Vagina (tissue), 2 donors: ENCODE data around the gene FAM240B.

Source experiments
- POLR2AphosphoS5 ChIP-seq, 2 donors: sonication (generic); formaldehyde crosslinking; IDR thresholded peaks; one replicate each; pipeline ENCODE4 v1.9.0; 2017; ENCODE audit warnings: antibody characterized with exemption in 2 of 2, mild to moderate bottlenecking in 2 of 2, low read depth in 1 of 2; ENCODE audit not compliant: insufficient read depth in 1 of 2
- TF ChIP-seq, protein P1 (sequence below), 3 experiments: fragments of 450-650 bp in 2 of 3; fragments of 200-600 bp in 1 of 3; sonication (generic) in 1 of 3; IDR thresholded peaks; one replicate each; pipeline ENCODE4 v1.5.1; 2017 to 2019; ENCODE audit warnings: antibody characterized with exemption in 3 of 3, mild to moderate bottlenecking in 2 of 3, moderate library complexity in 2 of 3

DNA sequence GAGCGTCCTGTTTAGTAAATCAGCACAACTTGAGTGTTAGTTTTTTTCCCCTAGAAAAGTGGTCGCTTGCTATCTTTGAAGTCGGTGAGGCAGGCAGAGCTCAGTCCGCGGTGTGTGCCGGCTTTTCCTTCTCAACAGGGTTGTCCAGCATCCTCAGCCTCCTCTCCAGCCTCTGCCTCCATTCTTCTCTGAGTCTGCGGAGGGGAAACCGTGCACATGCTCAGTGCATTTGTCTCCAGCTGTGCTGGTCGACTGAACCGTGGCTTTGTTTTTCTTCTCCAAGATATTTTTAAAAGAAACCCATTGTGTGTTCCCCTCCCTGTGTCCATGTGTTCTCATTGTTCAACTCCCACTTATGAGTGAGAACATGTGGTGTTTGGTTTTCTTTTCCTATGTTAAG, 25.3 kb downstream of the FAM240B start:
- TF ChIP-seq, protein P1, sequence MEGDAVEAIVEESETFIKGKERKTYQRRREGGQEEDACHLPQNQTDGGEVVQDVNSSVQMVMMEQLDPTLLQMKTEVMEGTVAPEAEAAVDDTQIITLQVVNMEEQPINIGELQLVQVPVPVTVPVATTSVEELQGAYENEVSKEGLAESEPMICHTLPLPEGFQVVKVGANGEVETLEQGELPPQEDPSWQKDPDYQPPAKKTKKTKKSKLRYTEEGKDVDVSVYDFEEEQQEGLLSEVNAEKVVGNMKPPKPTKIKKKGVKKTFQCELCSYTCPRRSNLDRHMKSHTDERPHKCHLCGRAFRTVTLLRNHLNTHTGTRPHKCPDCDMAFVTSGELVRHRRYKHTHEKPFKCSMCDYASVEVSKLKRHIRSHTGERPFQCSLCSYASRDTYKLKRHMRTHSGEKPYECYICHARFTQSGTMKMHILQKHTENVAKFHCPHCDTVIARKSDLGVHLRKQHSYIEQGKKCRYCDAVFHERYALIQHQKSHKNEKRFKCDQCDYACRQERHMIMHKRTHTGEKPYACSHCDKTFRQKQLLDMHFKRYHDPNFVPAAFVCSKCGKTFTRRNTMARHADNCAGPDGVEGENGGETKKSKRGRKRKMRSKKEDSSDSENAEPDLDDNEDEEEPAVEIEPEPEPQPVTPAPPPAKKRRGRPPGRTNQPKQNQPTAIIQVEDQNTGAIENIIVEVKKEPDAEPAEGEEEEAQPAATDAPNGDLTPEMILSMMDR (IDR thresholded peaks at IDR 0.05), result no peak
- TF ChIP-seq POLR2AphosphoS5 (IDR thresholded peaks at IDR 0.05; ENCODE audit: insufficient read depth in 1 of 2, low read depth in 1 of 2), result no peak
